B cell (primary cell): Measurements from ENCODE around the gene RDH14.

ENCODE experiments used
- CTCF ChIP-seq: fragments of 200-600 bp; IDR thresholded peaks from one replicate; pipeline ENCODE4 v1.8.0; 2022; ENCODE audit warnings: antibody characterized with exemption, mild to moderate bottlenecking
- EZH2 ChIP-seq: IDR thresholded peaks from 2 replicates; pipeline ENCODE4 v1.6.1; 2012; ENCODE audit warnings: borderline replicate concordance, low read depth, mild to moderate bottlenecking, moderate library complexity, low read length; ENCODE audit not compliant: insufficient read depth, poor library complexity, severe bottlenecking

DNA sequence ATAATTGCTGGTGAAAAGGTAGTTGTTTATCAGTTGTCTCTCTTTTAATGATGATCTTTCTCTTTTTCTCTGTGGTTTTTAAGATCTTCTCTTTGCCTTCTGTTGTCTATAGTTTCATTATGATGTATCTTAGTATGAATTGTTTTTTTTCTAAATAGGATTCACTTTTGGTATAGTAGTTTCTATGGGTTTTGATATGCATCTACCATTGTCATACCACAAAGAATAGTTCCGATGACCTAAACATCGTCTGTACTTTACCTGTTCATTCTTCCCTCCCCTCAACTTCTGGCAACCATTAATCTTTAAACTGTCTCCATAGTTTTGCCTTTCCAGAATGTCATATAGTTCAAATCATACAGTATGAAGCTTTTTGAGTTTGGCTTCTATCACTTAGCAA, 19.6 kb downstream of the RDH14 start:
- no peak for TF ChIP-seq EZH2
- no peak for TF ChIP-seq CTCF
